ENCODE results near the gene SMIM5.

GRCh38 chr17:75676461-75676860 lies 43.2 kb downstream of the SMIM5 start:
- TF ChIP-seq, protein P1, sequence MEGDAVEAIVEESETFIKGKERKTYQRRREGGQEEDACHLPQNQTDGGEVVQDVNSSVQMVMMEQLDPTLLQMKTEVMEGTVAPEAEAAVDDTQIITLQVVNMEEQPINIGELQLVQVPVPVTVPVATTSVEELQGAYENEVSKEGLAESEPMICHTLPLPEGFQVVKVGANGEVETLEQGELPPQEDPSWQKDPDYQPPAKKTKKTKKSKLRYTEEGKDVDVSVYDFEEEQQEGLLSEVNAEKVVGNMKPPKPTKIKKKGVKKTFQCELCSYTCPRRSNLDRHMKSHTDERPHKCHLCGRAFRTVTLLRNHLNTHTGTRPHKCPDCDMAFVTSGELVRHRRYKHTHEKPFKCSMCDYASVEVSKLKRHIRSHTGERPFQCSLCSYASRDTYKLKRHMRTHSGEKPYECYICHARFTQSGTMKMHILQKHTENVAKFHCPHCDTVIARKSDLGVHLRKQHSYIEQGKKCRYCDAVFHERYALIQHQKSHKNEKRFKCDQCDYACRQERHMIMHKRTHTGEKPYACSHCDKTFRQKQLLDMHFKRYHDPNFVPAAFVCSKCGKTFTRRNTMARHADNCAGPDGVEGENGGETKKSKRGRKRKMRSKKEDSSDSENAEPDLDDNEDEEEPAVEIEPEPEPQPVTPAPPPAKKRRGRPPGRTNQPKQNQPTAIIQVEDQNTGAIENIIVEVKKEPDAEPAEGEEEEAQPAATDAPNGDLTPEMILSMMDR (IDR thresholded peaks at IDR 0.05; ENCODE audit: poor library complexity, severe bottlenecking), result no peak
- TF ChIP-seq SMC3 (conservative IDR thresholded peaks at IDR 0.05; ENCODE audit: poor library complexity) (no peak), TAF1 (IDR thresholded peaks at IDR 0.05; ENCODE audit: low read depth) (no peak), EZH2 (IDR thresholded peaks at IDR 0.05; ENCODE audit: borderline replicate concordance, insufficient read depth, low read length, poor library complexity, severe bottlenecking) (no peak), POLR2AphosphoS5 (IDR thresholded peaks at IDR 0.05) (no peak), EP300 (conservative IDR thresholded peaks at IDR 0.05; ENCODE audit: poor library complexity, severe bottlenecking) (no peak), MXI1 (conservative IDR thresholded peaks at IDR 0.05; ENCODE audit: poor library complexity, severe bottlenecking) (no peak), RAD21 (conservative IDR thresholded peaks at IDR 0.05) (no peak)
- TF ChIP-seq, protein P2, sequence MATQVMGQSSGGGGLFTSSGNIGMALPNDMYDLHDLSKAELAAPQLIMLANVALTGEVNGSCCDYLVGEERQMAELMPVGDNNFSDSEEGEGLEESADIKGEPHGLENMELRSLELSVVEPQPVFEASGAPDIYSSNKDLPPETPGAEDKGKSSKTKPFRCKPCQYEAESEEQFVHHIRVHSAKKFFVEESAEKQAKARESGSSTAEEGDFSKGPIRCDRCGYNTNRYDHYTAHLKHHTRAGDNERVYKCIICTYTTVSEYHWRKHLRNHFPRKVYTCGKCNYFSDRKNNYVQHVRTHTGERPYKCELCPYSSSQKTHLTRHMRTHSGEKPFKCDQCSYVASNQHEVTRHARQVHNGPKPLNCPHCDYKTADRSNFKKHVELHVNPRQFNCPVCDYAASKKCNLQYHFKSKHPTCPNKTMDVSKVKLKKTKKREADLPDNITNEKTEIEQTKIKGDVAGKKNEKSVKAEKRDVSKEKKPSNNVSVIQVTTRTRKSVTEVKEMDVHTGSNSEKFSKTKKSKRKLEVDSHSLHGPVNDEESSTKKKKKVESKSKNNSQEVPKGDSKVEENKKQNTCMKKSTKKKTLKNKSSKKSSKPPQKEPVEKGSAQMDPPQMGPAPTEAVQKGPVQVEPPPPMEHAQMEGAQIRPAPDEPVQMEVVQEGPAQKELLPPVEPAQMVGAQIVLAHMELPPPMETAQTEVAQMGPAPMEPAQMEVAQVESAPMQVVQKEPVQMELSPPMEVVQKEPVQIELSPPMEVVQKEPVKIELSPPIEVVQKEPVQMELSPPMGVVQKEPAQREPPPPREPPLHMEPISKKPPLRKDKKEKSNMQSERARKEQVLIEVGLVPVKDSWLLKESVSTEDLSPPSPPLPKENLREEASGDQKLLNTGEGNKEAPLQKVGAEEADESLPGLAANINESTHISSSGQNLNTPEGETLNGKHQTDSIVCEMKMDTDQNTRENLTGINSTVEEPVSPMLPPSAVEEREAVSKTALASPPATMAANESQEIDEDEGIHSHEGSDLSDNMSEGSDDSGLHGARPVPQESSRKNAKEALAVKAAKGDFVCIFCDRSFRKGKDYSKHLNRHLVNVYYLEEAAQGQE (IDR thresholded peaks at IDR 0.05; ENCODE audit: borderline replicate concordance), result no peak
